Thyroid gland (tissue), 4 donors: ENCODE results near the gene PTN. TPM values are rescaled to one million over a fixed set of nuclear protein-coding genes. Genes with fewer than 3 reads are reported as not detected.

ENCODE experiments used
- DNase-seq, 2 donors: peaks; one replicate each; pipeline ENCODE4 v3.0.0-alpha.2; 2019
- H3K27ac ChIP-seq, 3 donors: fragments of 200-600 bp; sonication (generic); 1 replicate in 2 of 3; 2 replicates in 1 of 3; pipeline ENCODE4 v1.5.1; 2016 to 2019; ENCODE audit warnings: mild to moderate bottlenecking in 1 of 3, moderate library complexity in 1 of 3
- H3K27me3 ChIP-seq: fragments of 200-600 bp; sonication (generic); one replicate; pipeline ENCODE4 v1.5.1; 2019
- H3K36me3 ChIP-seq, 2 donors: fragments of 200-600 bp; sonication (generic); one replicate each; pipeline ENCODE4 v1.5.1; 2016 to 2019
- H3K4me1 ChIP-seq, 2 donors: fragments of 200-600 bp; sonication (generic); one replicate each; pipeline ENCODE4 v1.5.1; 2017 to 2019
- H3K4me3 ChIP-seq, 3 donors: fragments of 200-600 bp; sonication (generic); replicated peaks in 1 of 3; 1 replicate in 2 of 3; 2 replicates in 1 of 3; pipeline ENCODE4 v1.5.1; 2016; ENCODE audit warnings: mild to moderate bottlenecking in 1 of 3
- H3K9me3 ChIP-seq: fragments of 200-600 bp; sonication (generic); one replicate; pipeline ENCODE4 v1.5.1; 2017
- CTCF ChIP-seq, 6 experiments: fragments of 200-600 bp in 3 of 6; fragments of 450-650 bp in 3 of 6; sonication (generic) in 3 of 6; IDR thresholded peaks; one replicate each; pipeline ENCODE4 v1.5.1; 2016 to 2019; ENCODE audit warnings: antibody characterized with exemption in 6 of 6, mild to moderate bottlenecking in 2 of 6, inconsistent platforms in 1 of 6, moderate library complexity in 1 of 6
- POLR2A ChIP-seq, 2 donors: fragments of 450-650 bp; IDR thresholded peaks; one replicate each; pipeline ENCODE4 v1.6.1; 2017; ENCODE audit warnings: antibody characterized with exemption in 2 of 2, mild to moderate bottlenecking in 2 of 2, moderate library complexity in 1 of 2
- WGBS, 2 donors: methylation state at CpG; one replicate each; pipeline ENCODE4 v1.1.5; 2017; 5-methylcytosine and 5-hydroxymethylcytosine counted together
- intact Hi-C: fragments of 100-400 bp; cut with DNase I; formaldehyde crosslinking; loops from one replicate; pipeline ENCODE4 v1.15.1; 2023
- total RNA-seq, 4 donors: library from RNA; depleted of rRNA; stranded (reverse); fragments of >200 nt; gene quantifications; one replicate each; pipeline ENCODE4 v1.2.3, GENCODE V29; 2016

PTN gene
- total RNA-seq, 4 donors from 2014 or later, result 6.1 to 40.3 (median 9.2) TPM

- no peaks in the 10 kb centered on the region for H3K9me3 ChIP-seq
- 55 to 58% methylated on average over 2 of the region's 2 CpGs for WGBS, 2 donors
- H3K36me3 ChIP-seq, result no peaks in the 10 kb centered on the region
- intact Hi-C loops, result no loop called here
- no peak overlapping the region for H3K4me3 ChIP-seq
- H3K27me3 ChIP-seq, result no peaks in the 10 kb centered on the region
- TF ChIP-seq CTCF (IDR thresholded peaks at IDR 0.05) (no peak), POLR2A (IDR thresholded peaks at IDR 0.05) (no peak)
- no peak for DNase-seq
- no peaks in the 10 kb centered on the region for H3K4me1 ChIP-seq
- H3K27ac ChIP-seq, result no peak overlapping the region
Measured at GRCh38 chr7:137302081-137302480, 41.5 kb downstream of the PTN start.

DNA sequence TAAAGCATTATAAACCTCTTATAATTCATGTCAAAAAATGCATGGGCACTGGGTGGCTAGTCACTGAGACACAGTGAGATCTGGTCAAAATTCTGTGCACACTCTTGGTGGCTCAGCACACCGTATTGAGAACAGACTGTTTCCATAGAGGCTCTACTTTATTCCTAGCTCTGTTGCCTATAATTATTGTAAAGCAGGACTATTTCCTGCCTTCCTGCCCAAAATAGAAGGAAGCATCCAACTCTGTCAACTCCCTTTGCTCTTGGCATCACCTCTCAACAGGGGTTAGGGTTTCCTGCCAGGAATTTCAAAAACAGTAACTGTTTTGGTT is 45.1 kb downstream of the PTN start:
- TF ChIP-seq CTCF (IDR thresholded peaks at IDR 0.05) (no peak), POLR2A (IDR thresholded peaks at IDR 0.05) (no peak)
- Histone ChIP-seq H3K27ac (no peak overlapping the region), H3K27me3 (no peaks in the 10 kb centered on the region), H3K36me3 (no peaks in the 10 kb centered on the region), H3K9me3 (no peaks in the 10 kb centered on the region), H3K4me3 (no peak overlapping the region), H3K4me1 (no peaks in the 10 kb centered on the region)
- 68 to 77% methylated on average over 1 of the region's 1 CpG for WGBS, 2 donors
- DNase-seq, result no peak
- intact Hi-C loops, result no loop called here

DNA sequence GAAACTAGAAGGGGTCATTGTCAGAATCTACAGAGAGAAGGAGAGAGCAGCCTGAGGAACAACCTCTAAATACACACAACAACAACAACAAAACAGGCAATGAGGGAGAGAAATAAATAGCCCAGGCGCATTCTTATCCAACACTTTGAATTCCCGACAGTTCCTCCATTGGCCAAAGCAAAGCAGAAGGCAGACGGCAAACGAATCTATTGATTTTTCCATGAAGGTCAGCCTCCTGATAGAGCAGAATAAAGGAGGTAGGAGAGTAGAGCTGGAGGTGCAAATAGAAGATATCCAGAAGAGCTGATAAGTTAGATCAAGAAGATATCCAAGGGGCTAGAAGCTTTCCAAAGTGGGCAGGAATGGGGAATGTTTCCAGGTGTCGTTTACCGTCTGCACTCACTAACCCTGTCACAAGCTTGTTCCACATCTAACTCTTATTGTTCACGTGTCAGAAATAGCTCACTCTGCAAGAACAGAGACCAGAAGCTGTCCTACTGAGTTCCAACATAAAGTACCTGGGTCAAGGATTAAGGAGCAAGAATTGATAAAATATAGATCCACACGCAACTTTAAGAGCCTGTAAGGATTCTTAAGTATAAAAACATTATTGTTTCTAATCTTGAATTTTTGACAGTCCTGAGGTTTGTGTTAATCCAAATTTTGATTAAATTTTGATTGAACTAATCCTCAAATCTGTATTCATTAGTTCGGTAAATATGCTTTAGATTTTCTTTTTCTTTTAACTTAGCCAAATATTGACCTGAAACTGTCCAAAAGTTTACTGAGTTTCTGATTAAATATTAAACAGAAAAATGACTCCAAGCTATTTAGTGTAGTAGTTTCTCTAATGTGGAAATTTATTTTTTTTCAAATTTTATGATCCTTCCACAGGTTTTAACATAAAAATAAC is 45.7 kb downstream of the PTN start:
- intact Hi-C loops, result no loop called here
- TF ChIP-seq CTCF (IDR thresholded peaks at IDR 0.05) (no peak), POLR2A (IDR thresholded peaks at IDR 0.05) (no peak)
- no peak for DNase-seq
- Histone ChIP-seq H3K9me3 (no peaks in the 10 kb centered on the region), H3K36me3 (no peaks in the 10 kb centered on the region), H3K27me3 (no peaks in the 10 kb centered on the region), H3K4me3 (no peak overlapping the region), H3K27ac (no peak overlapping the region), H3K4me1 (no peaks in the 10 kb centered on the region)
- 78% methylated on average over 9 of the region's 9 CpGs for WGBS, 2 donors

DNA sequence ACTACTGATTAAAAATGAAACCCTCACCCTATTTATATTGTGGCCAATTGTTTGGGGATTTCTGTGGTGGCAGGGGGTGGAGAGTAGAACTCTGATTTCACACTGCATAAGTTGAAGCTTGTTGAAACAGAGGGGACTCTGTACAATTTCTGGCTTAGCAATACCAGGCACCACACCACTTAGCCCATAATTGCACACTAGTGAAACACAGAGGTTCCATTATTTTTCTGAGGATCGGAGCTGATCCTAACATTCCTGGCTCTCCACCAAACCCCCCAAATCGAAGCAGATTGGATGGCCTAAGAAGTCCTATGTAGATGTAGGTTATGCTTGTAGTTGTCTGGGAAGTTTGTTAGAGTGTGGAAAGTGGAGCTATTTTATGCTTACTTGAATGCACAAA is 47.0 kb downstream of the PTN start:
- intact Hi-C loops, result no loop called here
- no peaks in the 10 kb centered on the region for H3K36me3 ChIP-seq
- no peaks in the 10 kb centered on the region for H3K27me3 ChIP-seq
- H3K4me1 ChIP-seq, result no peaks in the 10 kb centered on the region
- no peaks in the 10 kb centered on the region for H3K9me3 ChIP-seq
- TF ChIP-seq CTCF (IDR thresholded peaks at IDR 0.05) (no peak), POLR2A (IDR thresholded peaks at IDR 0.05) (no peak)
- 69 to 70% methylated on average over 2 of the region's 2 CpGs for WGBS, 2 donors
- H3K27ac ChIP-seq, result no peak overlapping the region
- no peak overlapping the region for H3K4me3 ChIP-seq
- no peak for DNase-seq

GRCh38 chr7:137295739-137296324 is 47.7 kb downstream of the PTN start:
- H3K4me1 ChIP-seq, result no peaks in the 10 kb centered on the region
- DNase-seq, result no peak
- H3K4me3 ChIP-seq, result no peak overlapping the region
- no peak overlapping the region for H3K27ac ChIP-seq
- no peaks in the 10 kb centered on the region for H3K27me3 ChIP-seq
- no peaks in the 10 kb centered on the region for H3K9me3 ChIP-seq
- no peaks in the 10 kb centered on the region for H3K36me3 ChIP-seq
- WGBS, 2 donors, result 55 to 62% methylated on average over 2 of the region's 2 CpGs
- TF ChIP-seq CTCF (IDR thresholded peaks at IDR 0.05) (no peak), POLR2A (IDR thresholded peaks at IDR 0.05) (no peak)
- intact Hi-C loops, result no loop called here
